SK-N-MC (cell line): ENCODE results near the gene HDAC4.

ENCODE experiments used
- DNase-seq: peaks from one replicate; pipeline ENCODE4 v3.0.0-alpha.2; 2011; ENCODE audit warnings: low read depth, low spot score
- H3K27ac ChIP-seq: fragments of 200-600 bp; sonication (generic); 2 replicates; pipeline ENCODE4 v1.5.1; 2016; ENCODE audit warnings: mixed run types
- H3K36me3 ChIP-seq: fragments of 200-600 bp; sonication (generic); 2 replicates; pipeline ENCODE4 v1.6.1; 2017; ENCODE audit warnings: antibody characterized with exemption, low read length, mixed read lengths; ENCODE audit not compliant: insufficient read depth
- H3K4me3 ChIP-seq: fragments of 200-600 bp; sonication (generic); 2 replicates; pipeline ENCODE4 v1.5.1; 2016
- H3K9ac ChIP-seq: fragments of 200-600 bp; sonication (generic); 2 replicates; pipeline ENCODE4 v1.8.0; 2017; ENCODE audit warnings: mixed run types, mixed read lengths; ENCODE audit not compliant: insufficient read length
- H3K9me3 ChIP-seq: fragments of 200-600 bp; sonication (generic); 2 replicates; pipeline ENCODE4 v1.6.1; 2017; ENCODE audit warnings: low read depth, mild to moderate bottlenecking, antibody characterized with exemption, low read length, moderate library complexity, mixed read lengths
- EZH2 ChIP-seq: fragments of 200-600 bp; sonication (generic); IDR thresholded peaks from one replicate; pipeline ENCODE4 v1.6.1; 2017; ENCODE audit warnings: antibody characterized with exemption
- FOXP2 ChIP-seq: optimal IDR thresholded peaks from 2 replicates; pipeline ENCODE3; 2011; ENCODE audit warnings: mild to moderate bottlenecking, moderate library complexity; ENCODE audit not compliant: insufficient read depth; ENCODE audit errors: extremely low read length, control extremely low read depth
- POLR2AphosphoS5 ChIP-seq: IDR thresholded peaks from 2 replicates; pipeline ENCODE4 v1.6.1; 2012; ENCODE audit warnings: mild to moderate bottlenecking, low read depth, low read length, borderline replicate concordance

The HDAC4 gene

DNA sequence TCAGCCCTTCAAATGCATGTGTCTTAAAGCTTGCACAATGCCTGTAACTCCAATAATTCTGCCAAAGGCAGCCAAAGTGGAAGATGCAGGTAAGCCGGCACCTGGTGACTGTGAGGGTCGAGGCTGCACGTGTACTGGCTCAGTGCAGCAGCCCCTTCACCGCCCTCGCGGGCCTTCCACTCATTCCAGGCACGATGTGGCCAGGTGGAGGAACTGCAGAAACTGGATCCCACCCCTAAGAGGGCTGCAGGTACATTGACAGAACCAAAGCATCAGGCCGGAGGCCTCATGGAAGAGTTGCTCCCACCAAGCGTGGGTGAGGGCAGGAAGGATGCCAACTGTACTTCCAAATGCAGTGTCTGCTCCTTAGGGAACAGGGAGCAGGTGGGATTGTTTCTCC lies 253.4 kb downstream of the HDAC4 start:
- no peak for DNase-seq
- Histone ChIP-seq H3K36me3 (no peaks in the 10 kb centered on the region), H3K4me3 (no peak overlapping the region)

DNA sequence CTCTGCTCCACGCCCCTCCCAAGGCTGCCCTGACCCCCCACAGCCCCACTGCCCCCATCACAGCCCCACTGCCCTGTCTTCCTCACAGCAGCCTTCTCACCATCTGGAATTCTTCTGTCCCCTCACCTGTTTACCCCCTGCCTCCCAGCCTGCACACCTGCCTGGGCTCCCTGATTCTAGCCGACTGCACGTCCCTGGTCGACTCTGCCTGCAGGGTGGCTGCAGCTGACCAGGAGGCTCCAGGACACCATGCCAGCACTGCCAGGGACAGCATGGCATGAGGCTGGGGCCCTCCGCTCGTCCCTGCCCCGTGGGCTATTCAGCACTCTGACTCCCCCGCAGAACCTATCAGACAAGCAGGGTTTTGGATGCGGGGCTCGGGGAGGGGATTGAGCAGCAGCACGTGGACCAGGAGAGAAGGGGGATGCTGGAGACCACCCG lies 254.1 kb downstream of the HDAC4 start:
- Histone ChIP-seq H3K36me3 (no peaks in the 10 kb centered on the region), H3K27ac (no peak overlapping the region), H3K9me3 (no peaks in the 10 kb centered on the region), H3K9ac (no peak overlapping the region), H3K4me3 (no peak overlapping the region)
- DNase-seq, result no peak
- no peak for TF ChIP-seq FOXP2
- no peak for TF ChIP-seq EZH2
- TF ChIP-seq POLR2AphosphoS5, result no peak

More for the DNA sequence above, 253.4 kb downstream of the HDAC4 start:
- Histone ChIP-seq H3K9me3 (no peaks in the 10 kb centered on the region), H3K27ac (no peak overlapping the region), H3K9ac (no peak overlapping the region)
- TF ChIP-seq FOXP2, result no peak
- TF ChIP-seq POLR2AphosphoS5, result no peak
- no peak for TF ChIP-seq EZH2

DNA sequence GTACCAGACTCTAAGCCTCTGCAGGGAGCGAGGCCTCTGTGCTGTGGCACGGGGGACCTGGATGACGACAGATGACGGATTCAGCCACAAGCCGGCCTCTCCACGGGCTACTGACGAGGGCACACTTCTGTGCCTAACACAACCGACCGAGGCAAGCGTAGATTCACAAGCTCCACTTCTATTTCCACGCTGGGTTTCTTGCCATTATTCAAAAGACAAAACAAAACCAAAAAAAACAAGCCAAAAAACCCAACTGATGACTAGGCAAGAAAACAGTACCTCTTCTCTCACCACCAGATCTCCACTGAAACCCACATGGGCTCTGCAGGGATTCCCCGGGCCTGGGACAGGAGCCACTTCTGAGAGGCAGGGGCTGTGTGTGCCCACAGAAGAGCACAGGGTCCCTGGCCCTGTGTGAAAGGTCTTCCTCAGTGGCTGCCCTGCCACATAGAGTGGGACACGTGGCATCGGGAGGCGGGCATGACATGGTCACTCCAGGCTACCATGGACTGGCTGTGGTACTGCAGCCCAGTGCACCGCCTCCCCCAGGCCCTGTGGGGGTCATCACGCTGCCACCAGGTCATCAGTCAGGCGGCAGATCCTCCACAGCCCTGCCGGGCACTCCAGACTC lies 254.7 kb downstream of the HDAC4 start:
- Histone ChIP-seq H3K4me3 (no peak overlapping the region), H3K27ac (no peak overlapping the region), H3K9ac (no peak overlapping the region), H3K36me3 (no peaks in the 10 kb centered on the region), H3K9me3 (no peaks in the 10 kb centered on the region)
- no peak for DNase-seq
- no peak for TF ChIP-seq POLR2AphosphoS5
- TF ChIP-seq FOXP2, result no peak
- TF ChIP-seq EZH2, result no peak

DNA sequence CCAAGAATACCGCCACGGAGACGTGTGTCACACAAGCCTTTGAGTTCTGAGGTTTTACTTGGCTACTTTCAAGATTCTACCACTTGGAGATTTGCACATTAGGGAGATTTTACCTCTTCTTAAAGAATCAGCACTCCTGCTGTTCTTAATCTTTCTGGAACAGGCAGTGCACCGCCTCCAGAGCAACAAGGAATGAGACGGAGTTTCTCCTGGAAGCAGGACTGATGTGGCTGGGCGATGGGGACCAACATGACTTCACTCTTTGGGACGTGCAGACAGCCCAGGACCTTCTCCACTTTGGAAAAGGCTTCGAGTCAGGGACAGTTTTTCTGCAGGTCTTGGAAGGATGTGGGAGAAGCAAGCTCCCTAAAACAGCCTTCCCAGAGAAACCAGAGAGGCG lies 255.2 kb downstream of the HDAC4 start:
- H3K4me3 ChIP-seq, result no peak overlapping the region
- H3K27ac ChIP-seq, result no peak overlapping the region
- H3K9me3 ChIP-seq, result no peaks in the 10 kb centered on the region
- no peak overlapping the region for H3K9ac ChIP-seq
- H3K36me3 ChIP-seq, result no peaks in the 10 kb centered on the region
- TF ChIP-seq FOXP2, result no peak
- TF ChIP-seq POLR2AphosphoS5, result no peak
- TF ChIP-seq EZH2, result no peak
- no peak for DNase-seq

DNA sequence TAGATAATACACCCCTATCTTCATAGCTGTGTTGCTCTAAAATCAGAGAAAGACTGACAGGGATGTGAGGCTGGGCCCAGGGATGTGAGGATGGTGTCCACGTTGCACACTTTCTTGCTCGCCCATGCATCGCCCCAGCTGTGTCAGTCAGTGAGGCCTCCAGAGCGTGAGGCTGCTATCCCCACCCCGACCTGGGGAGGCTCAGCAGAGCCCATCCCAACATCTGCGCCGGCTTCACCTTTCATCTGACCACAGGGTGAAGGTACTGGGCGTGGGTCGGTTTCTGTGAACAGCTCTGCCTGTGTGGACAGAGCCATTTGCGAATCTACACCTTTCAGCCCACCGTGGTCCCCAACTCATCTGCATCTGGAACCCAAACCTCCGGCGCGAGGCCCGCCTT lies 255.7 kb downstream of the HDAC4 start:
- DNase-seq, result no peak
- TF ChIP-seq FOXP2, result no peak
- no peak for TF ChIP-seq POLR2AphosphoS5
- no peak for TF ChIP-seq EZH2
- Histone ChIP-seq H3K36me3 (no peaks in the 10 kb centered on the region), H3K27ac (no peak overlapping the region), H3K9ac (no peak overlapping the region), H3K4me3 (no peak overlapping the region), H3K9me3 (no peaks in the 10 kb centered on the region)

DNA sequence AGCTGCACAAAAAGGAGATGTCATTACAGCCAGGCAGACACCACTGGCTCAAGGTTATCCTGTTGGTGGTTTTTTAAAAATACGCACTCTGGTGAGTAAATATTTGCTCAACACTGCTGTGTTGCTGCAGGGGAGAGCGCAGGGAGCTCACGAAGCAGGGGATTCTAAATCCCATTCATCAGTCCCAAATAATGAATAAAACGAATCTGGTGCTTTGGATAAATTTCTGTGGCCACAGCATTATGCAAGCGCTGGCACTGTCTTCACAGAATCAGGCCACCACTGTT lies 256.2 kb downstream of the HDAC4 start:
- H3K36me3 ChIP-seq, result no peaks in the 10 kb centered on the region
- H3K9me3 ChIP-seq, result no peaks in the 10 kb centered on the region
- DNase-seq, result no peak
- TF ChIP-seq EZH2 (no peak), POLR2AphosphoS5 (no peak), FOXP2 (no peak)
- no peak overlapping the region for H3K27ac ChIP-seq
- no peak overlapping the region for H3K9ac ChIP-seq
- no peak overlapping the region for H3K4me3 ChIP-seq

DNA sequence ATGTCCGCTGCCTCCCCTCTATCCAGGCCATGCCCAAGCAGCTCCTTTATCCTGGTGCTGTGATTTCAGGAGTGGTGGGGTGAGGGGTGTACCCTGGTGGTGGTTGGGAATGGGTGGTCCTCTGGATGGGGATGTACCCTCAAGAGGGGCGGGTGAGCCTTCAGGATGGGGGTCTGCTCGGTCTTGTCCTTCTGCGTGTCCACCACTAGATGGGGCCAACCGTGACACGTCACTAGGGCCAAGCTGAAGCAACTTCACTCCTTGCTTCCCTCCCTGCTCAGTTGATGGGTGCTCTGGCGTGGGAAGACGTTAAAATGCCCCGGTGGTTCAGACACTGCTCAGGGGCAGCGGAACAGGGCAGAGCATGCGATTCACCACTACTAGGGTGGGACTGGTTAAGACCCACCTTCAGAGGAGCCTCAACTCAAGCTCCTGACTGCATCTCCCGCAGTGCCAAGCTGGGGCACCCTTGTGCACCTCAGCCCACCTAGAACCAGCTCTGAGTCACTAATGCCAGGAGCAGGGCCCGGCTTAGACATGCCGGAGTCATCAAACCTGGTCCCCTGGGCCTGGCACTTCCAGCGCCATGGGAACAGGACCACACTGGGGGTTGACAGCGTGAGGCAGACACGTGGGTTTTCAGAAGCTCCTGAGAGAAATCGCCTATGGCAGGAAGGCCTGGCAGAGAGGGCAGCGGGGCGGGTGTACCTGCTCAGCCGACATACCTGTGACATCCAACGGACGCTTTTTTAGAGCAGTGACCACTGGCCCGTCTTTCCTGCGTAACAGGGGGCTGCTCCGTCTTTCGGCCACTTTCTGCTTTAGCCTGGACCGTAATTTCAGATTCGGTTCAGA lies 256.7 kb downstream of the HDAC4 start:
- DNase-seq, result no peak
- TF ChIP-seq EZH2 (no peak), FOXP2 (no peak), POLR2AphosphoS5 (no peak)
- no peaks in the 10 kb centered on the region for H3K9me3 ChIP-seq
- H3K27ac ChIP-seq, result no peak overlapping the region
- no peak overlapping the region for H3K9ac ChIP-seq
- no peak overlapping the region for H3K4me3 ChIP-seq
- no peaks in the 10 kb centered on the region for H3K36me3 ChIP-seq

DNA sequence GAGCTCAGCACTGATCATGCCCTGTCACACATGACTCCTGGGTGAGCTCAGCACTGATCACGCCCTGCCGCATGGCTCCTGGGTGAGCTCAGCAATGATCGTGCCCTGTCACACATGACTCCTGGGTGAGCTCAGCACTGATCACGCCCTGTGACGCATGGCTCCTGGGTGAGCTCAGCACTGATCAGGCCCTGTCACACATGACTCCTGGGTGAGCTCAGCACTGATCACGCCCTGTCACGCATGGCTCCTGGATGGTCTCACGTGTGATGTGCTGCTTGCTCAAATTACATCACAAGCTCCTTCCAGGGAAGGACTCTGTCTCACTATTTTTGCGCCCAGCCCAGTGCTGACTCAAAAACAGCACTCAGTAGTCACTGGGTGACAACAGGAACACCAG lies 258.0 kb downstream of the HDAC4 start:
- H3K9ac ChIP-seq, result no peak overlapping the region
- H3K4me3 ChIP-seq, result no peak overlapping the region

DNA sequence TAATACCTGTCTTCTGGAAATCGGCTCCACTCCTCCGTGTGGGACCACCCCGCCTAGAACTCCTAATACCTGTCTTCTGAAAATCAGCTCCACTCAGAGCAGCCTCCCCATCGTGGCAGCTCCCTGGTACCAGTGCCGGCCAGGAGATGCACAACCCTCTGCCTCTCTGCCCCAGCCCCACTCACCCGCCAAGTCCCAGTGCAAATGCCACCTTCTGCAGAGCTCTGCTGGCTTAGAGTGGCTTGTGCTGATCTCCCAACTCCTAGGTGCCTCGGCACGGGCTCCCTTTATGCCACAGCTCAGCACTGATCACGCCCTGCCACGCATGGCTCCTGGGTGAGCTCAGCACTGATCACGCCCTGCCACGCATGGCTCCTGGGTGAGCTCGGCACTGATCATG lies 258.5 kb downstream of the HDAC4 start:
- no peak overlapping the region for H3K27ac ChIP-seq
- DNase-seq, result no peak
- TF ChIP-seq EZH2 (no peak), FOXP2 (no peak), POLR2AphosphoS5 (no peak)
- no peak overlapping the region for H3K9ac ChIP-seq
- no peak overlapping the region for H3K4me3 ChIP-seq
- no peaks in the 10 kb centered on the region for H3K9me3 ChIP-seq
- H3K36me3 ChIP-seq, result no peaks in the 10 kb centered on the region

More for the DNA sequence above, 258.0 kb downstream of the HDAC4 start:
- DNase-seq, result no peak
- TF ChIP-seq EZH2 (no peak), POLR2AphosphoS5 (no peak), FOXP2 (no peak)
- Histone ChIP-seq H3K27ac (no peak overlapping the region), H3K36me3 (no peaks in the 10 kb centered on the region), H3K9me3 (no peaks in the 10 kb centered on the region)
